Measurements from ENCODE around the gene OPTN. TPM values are rescaled to one million over a fixed set of nuclear protein-coding genes. Genes with fewer than 3 reads are reported as not detected.

OPTN gene
- polyA plus RNA-seq, 3 donors: 1.4 to 3.7 (median 2.6) TPM

DNA sequence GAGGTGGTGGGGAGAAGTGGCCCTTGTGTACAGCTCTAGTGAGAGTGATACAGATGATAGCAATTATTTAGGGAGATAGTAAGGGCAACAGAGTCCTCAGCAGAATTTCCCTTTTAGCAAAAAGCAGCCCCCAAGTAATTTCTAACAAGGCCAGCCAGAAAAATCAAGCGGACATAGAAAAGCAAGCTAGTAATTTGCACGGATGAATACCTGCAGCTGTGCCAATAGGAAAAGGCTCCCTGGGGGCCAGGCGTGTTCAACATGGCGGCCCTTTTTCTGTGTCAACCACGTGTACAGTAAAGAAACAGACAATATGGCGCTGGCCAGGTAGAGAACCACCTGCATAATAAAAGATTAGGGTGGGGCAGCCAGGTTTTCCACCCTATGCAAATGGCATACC is 68.8 kb downstream of the OPTN start:
- Mint-ChIP-seq H3K27ac (no peak overlapping the region), H3K27me3 (ENCODE audit: low read depth in 3 of 3) (no peaks in the 10 kb centered on the region), H3K9me3 (no peaks in the 10 kb centered on the region), H3K4me3 (no peak overlapping the region), H3K4me1 (no peaks in the 10 kb centered on the region), H3K36me3 (peaks cover 24 to 45% of the 10 kb centered on the region in 2 donors)
- Histone ChIP-seq H3K4me3 (replicated peaks in 1 of 3; ENCODE audit: low read depth in 2 of 3, low read length in 3 of 3) (no peak overlapping the region), H3K27me3 (ENCODE audit: control insufficient read depth in 2 of 2, insufficient read depth in 2 of 2, low read length in 2 of 2) (no peaks in the 10 kb centered on the region), H2AFZ (ENCODE audit: insufficient read depth, low read depth, low read length, poor library complexity, severe bottlenecking) (no peak overlapping the region), H3K79me2 (ENCODE audit: insufficient read depth, low read length) (no peaks in the 10 kb centered on the region), H4K20me1 (ENCODE audit: insufficient read depth, low read length) (no peaks in the 10 kb centered on the region), H3K4me2 (replicated peaks; ENCODE audit: extremely low read depth, low read length, poor library complexity, severe bottlenecking) (no peak overlapping the region), H3K9me3 (replicated peaks in 1 of 2; ENCODE audit: control insufficient read depth in 1 of 2, insufficient read depth in 1 of 2, low read length in 2 of 2) (no peaks in the 10 kb centered on the region), H3K9ac (ENCODE audit: insufficient read depth, low read length, poor library complexity, severe bottlenecking) (no peak overlapping the region), H3K4me1 (ENCODE audit: control insufficient read depth in 1 of 2, insufficient read depth in 2 of 2, low read length in 2 of 2) (no peaks in the 10 kb centered on the region), H3K36me3 (replicated peaks in 1 of 2; ENCODE audit: control insufficient read depth in 1 of 2, insufficient read depth in 2 of 2, low read length in 2 of 2) (peaks cover 3 to 45% of the 10 kb centered on the region in 2 donors), H3K27ac (ENCODE audit: low read depth in 1 of 2, low read length in 2 of 2) (no peak overlapping the region)
- WGBS (ENCODE audit: insufficient coverage): 98% methylated on average over 5 of the region's 6 CpGs
- no peak for DNase-seq
- intact Hi-C loops (cut with micrococcal nuclease): no loop called here
- TF ChIP-seq, protein P1, sequence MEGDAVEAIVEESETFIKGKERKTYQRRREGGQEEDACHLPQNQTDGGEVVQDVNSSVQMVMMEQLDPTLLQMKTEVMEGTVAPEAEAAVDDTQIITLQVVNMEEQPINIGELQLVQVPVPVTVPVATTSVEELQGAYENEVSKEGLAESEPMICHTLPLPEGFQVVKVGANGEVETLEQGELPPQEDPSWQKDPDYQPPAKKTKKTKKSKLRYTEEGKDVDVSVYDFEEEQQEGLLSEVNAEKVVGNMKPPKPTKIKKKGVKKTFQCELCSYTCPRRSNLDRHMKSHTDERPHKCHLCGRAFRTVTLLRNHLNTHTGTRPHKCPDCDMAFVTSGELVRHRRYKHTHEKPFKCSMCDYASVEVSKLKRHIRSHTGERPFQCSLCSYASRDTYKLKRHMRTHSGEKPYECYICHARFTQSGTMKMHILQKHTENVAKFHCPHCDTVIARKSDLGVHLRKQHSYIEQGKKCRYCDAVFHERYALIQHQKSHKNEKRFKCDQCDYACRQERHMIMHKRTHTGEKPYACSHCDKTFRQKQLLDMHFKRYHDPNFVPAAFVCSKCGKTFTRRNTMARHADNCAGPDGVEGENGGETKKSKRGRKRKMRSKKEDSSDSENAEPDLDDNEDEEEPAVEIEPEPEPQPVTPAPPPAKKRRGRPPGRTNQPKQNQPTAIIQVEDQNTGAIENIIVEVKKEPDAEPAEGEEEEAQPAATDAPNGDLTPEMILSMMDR (IDR thresholded peaks at IDR 0.05): no peak

DNA sequence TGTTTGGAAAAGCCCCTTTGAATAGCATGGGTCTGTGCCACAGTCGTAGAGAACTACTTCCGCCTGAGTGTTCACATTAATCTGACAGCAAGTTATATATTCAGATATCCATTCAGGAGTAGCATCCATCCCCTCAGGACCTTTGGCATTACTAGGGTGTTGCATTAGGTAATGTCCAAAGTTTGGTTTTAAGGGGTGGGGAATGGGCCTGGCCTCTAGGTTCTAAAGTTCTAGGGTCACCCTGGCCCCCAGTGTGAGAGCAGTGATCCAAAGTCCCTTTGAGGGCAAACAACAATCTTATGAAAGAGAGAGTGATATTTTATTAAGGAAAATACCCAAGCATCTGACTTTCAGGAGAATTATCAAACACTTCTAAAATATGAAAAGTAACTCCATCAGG is 73.7 kb downstream of the OPTN start:
- Histone ChIP-seq H3K4me3 (replicated peaks in 1 of 3; ENCODE audit: low read depth in 2 of 3, low read length in 3 of 3) (no peak overlapping the region), H3K27ac (ENCODE audit: low read depth in 1 of 2, low read length in 2 of 2) (no peak overlapping the region), H3K9me3 (replicated peaks in 1 of 2; ENCODE audit: control insufficient read depth in 1 of 2, insufficient read depth in 1 of 2, low read length in 2 of 2) (no peaks in the 10 kb centered on the region), H3K36me3 (replicated peaks in 1 of 2; ENCODE audit: control insufficient read depth in 1 of 2, insufficient read depth in 2 of 2, low read length in 2 of 2) (peaks cover 6 to 50% of the 10 kb centered on the region in 2 donors), H3K79me2 (ENCODE audit: insufficient read depth, low read length) (no peaks in the 10 kb centered on the region), H3K9ac (ENCODE audit: insufficient read depth, low read length, poor library complexity, severe bottlenecking) (no peak overlapping the region), H2AFZ (ENCODE audit: insufficient read depth, low read depth, low read length, poor library complexity, severe bottlenecking) (no peak overlapping the region), H4K20me1 (ENCODE audit: insufficient read depth, low read length) (no peaks in the 10 kb centered on the region), H3K4me1 (ENCODE audit: control insufficient read depth in 1 of 2, insufficient read depth in 2 of 2, low read length in 2 of 2) (no peaks in the 10 kb centered on the region), H3K4me2 (replicated peaks; ENCODE audit: extremely low read depth, low read length, poor library complexity, severe bottlenecking) (no peak overlapping the region), H3K27me3 (ENCODE audit: control insufficient read depth in 2 of 2, insufficient read depth in 2 of 2, low read length in 2 of 2) (no peaks in the 10 kb centered on the region)
- DNase-seq: no peak
- Mint-ChIP-seq H3K4me1 (no peaks in the 10 kb centered on the region), H3K4me3 (no peak overlapping the region), H3K27me3 (ENCODE audit: low read depth in 3 of 3) (no peaks in the 10 kb centered on the region), H3K36me3 (peaks cover 40 to 57% of the 10 kb centered on the region in 2 donors), H3K9me3 (no peaks in the 10 kb centered on the region), H3K27ac (no peak overlapping the region)
- 100% methylated on average over 2 of the region's 2 CpGs for WGBS (ENCODE audit: insufficient coverage)
- TF ChIP-seq, protein P1 (IDR thresholded peaks at IDR 0.05): no peak
- intact Hi-C loops (cut with micrococcal nuclease): no loop called here
